Muscle of back (tissue), 11 donors: ENCODE measurements around the gene ANO3. TPM values are rescaled to one million over a fixed set of nuclear protein-coding genes. Genes with fewer than 3 reads are reported as not detected.
"Not testable (repeated sequence)": the region's sequence is repeated elsewhere in the genome, so short reads cannot be mapped to it uniquely, and the experiment has no call there.

ENCODE experiments used
- DNase-seq, 3 donors: peaks; one replicate each; pipeline versions ENCODE4 v3.0.0 to v3.0.0-alpha.2; 2013
- polyA plus RNA-seq, 10 donors: library from polyadenylated mRNA; unstranded; fragments of 120-200 nt; gene quantifications; one replicate each; pipeline ENCODE4 v1.2.1, GENCODE V29; 2013; ENCODE audit not compliant: insufficient read length in 10 of 10

ANO3 gene
- polyA plus RNA-seq, 10 donors = 0.07 to 0.46 (median 0.16) TPM

- DNase-seq = peak in 1 of 3 donors; percentile 63
These were observed 289.2 kb downstream of the ANO3 start for GRCh38 chr11:26621132-26621531.

GRCh38 chr11:26622181-26622580 lies 290.3 kb downstream of the ANO3 start:
- no peak for DNase-seq

- no peak for DNase-seq
These were observed 291.2 kb downstream of the ANO3 start for GRCh38 chr11:26623076-26623659.

DNA sequence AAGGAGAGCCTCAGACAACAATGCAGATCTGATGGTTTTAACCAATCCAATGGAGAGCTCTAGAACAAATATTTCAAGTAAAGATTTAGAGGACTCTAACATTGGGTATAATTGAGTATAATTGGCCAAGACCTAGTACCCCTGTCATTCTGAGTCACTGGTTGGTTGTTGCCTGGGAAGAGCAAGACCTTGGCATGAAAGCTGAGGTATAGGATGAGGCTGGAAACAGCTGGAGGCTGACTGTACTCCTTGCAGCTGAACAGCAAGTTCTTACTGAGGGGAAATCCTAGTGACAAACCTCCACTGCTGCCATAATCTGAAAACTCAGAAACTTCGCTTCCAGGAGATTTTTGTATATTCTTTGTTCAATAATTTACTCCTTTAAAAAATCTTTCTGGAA lies 294.4 kb downstream of the ANO3 start:
- DNase-seq = no peak

DNA sequence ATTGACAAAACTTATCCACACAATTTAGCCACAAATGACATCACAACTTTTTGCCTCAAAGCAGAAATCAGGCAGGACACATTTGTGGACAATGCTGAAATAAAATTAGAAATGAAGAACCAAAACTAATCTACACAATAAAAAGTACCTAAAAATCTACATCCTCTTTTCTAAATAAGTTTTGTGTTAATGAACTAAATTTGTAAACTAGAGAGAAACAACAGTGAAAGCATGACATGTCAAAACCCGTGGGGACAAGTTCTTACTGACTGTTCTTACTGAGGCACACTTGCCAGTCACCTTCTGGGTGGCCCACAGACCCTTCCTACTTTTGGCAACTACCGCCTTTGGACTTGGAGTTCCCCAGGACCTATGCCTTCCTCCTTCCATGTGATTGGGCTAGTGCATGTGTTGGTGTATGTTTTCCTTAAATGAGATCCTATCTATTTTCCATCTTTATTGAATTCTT lies 300.8 kb downstream of the ANO3 start:
- no peak for DNase-seq

- not testable (repeated sequence) for DNase-seq
These were observed 311.4 kb downstream of the ANO3 start for GRCh38 chr11:26643314-26643713.

GRCh38 chr11:26649884-26650283 lies 318.0 kb downstream of the ANO3 start:
- peak; percentile 33 to 58 (median 52) for DNase-seq

- DNase-seq = no peak
These were observed 320.0 kb downstream of the ANO3 start for GRCh38 chr11:26651916-26652315.

DNA sequence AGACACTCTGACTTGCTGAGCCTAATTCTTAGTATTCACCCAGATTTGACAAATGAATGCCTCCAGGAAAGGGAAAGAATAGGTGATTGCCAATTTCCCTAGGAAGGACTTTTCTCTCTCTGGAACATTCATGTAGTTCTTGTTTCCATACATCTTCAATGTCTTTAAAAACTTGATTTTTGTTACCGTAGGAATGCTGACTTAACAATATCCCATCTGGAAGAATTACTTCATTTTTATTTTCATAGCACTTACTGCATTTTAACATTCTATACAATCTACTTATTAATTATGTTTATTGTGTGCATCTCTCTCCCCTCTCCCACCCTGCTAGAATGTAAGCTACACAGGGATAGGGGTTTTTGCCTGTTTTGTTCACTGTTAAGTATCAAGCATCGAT lies 323.4 kb downstream of the ANO3 start:
- no peak for DNase-seq

- no peak for DNase-seq
These were observed 331.0 kb downstream of the ANO3 start for GRCh38 chr11:26662916-26663315.

DNA sequence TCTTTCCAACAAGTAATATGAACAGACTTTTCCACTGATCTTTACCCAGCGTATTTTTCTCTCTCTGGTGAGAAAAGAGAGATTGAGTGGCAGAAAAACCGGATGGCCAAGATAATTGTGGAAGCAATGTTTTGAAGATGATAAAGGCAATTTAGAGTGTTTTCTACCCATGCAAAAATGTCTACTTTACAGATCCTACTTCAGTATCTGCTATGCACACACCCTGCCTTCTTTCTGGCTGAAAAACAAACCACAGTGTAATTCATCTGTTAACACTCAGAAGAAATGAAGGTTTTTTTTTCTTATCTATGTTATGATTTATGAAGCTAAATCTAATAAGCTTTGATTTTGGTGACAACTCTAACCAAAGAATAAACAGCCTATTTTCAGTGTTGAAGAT lies 333.1 kb downstream of the ANO3 start:
- DNase-seq = no peak

GRCh38 chr11:26665946-26666345 lies 334.0 kb downstream of the ANO3 start:
- no peak for DNase-seq

DNA sequence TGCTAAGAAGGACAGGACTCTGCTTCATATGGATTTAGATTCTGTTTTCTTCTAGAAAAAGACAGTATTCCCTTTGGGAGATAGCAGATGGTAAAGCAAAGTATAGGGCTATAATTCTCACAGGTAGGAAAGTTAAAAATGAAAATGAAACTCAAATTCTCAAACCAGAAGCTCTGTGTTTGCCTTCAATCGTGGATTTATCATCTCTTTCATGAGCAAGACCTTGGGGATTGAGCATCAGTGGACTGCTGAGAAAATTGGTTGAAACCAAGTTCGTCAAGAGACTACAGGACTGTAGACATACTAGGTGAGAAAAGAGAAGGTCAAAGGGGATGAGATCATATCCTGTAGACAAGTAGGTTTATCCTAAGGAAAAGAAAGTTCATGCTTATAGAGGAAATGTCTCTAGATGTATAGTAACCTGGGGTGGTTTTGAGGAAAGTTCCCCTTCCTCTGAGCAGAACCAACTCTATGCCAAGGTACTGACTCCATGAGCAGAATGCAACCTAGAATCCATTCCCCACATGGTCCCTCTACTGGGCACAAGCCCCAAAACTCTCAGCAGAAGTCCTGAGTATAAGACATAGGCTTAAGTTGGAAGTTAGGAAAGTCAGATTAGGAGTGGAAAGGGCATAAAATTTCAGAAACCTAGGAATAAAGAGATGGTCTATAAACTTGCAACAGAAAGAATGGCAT lies 343.5 kb downstream of the ANO3 start:
- DNase-seq = no peak

DNA sequence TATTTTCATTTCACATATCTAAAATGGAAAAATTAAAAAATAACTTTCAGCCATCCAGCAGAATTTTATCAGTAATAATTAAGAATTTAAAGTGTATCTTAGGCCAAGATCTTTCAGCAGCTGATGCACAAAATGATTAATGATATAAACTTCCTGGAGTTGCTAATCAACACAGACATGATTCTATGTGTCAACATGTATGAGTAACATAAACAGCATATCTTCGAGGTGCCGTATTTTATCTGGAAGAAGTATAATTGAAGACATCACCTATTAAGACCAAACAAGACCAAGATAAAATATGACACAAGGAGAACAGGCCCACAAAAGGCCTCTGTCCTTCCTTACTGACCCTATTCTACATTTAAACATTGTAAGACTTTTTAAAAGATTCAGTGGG lies 344.7 kb downstream of the ANO3 start:
- DNase-seq = no peak

GRCh38 chr11:26677566-26677965 lies 345.6 kb downstream of the ANO3 start:
- DNase-seq = no peak

DNA sequence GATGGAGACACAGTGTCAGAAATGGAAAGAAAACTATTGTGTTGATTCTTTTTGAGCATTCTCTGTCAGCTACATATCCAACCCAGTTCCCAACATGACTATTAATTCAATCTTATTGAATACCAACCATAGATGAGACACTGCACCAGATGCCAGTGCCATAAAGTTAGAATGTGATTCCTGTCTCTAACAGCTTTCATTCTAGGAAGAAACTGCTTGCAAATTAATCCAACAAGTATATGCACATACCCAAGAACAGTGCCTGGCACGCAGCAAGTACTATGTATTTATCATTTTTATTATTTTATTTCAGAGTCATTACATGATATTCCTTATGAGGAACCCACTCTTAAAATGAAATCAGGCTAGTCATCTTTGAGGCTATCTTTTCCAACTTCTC lies 355.4 kb downstream of the ANO3 start:
- DNase-seq = no peak

GRCh38 chr11:26688701-26689100 lies 356.8 kb downstream of the ANO3 start:
- DNase-seq = no peak

DNA sequence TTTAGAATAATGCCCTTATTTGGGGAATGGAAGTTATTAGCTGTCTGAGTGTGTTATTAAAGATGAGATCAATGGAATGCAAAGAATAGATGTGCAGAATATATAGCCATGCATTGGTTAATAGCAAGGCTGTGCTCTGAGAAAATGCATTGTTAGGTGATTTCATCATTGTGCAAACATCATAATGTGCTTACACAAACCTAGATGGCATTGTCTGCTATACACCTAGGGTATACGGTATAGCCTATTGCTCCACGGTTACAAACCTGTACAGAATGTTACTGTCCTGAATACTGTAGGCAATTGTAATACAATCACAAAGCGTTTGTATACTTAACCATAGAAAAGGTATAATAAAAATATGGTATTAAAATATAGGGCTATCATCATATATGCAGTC lies 364.4 kb downstream of the ANO3 start:
- DNase-seq = no peak

- no peak for DNase-seq
These were observed 366.3 kb downstream of the ANO3 start for GRCh38 chr11:26698224-26698623.

- DNase-seq = no peak
These were observed 368.8 kb downstream of the ANO3 start for GRCh38 chr11:26700574-26701235.

DNA sequence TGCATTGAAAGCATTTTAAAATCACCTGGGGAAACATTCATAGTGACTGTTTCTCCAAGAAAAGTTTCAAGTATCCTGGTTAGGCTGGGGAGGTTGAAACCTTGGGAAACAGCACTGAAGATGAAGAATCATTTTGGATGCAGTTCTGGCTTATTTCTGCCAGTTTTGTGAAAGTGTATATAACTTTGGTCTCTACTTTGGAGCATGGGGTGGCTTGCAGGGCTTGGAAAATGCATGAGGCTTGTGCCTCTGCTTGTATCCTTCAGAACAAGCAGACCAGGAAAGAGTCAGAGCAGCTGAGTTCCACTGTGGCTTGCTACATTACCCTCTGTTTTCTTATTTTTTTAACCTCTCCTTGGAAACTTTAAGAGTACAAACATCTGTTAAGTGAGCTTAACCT lies 370.5 kb downstream of the ANO3 start:
- peak; percentile 69 to 94 (median 78) for DNase-seq

DNA sequence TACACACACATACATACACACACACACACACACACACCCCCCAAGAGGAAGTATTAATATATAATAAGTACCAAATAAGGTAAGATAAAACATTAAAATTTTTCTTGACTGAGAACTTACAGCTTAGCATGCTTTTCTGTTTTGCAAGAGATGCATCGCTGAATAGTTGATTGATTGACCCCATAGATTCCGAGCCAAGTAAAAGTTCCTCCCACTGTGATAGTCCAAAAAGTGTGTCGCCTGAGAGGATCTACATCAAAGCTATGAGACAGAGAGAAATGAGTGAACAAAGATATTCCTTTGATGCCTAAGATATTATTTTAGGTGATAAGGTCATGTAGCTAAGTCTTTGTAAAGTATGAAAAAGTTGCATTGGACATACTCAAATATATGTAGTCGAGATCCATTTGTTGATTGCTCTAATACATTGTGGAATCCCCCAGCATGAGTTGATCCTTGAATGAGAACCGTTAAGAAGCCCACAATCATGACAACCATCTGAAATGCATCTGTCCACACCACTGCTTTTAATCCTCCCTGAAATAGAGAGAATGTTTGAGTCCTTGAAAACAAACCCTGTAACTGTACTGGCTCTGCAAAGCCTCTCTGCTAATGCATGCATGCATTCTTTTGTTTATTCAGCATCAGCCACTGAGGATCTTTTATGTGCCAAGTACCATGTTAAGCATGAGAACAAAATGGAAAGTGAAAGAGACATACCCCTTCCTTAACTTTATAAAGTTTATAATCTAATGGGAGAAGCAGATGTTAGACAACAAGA lies 371.7 kb downstream of the ANO3 start:
- DNase-seq = peak in 2 of 3 donors; percentile 8 to 48
